Mononuclear cell (primary cell): ENCODE measurements around the gene CLASP1. TPM values are rescaled to one million over a fixed set of nuclear protein-coding genes. Genes with fewer than 3 reads are reported as not detected.
"Not testable (repeated sequence)": the region's sequence is repeated elsewhere in the genome, so short reads cannot be mapped to it uniquely, and the experiment has no call there.

Source experiments
- H3K27me3 ChIP-seq: 2 replicates; pipeline ENCODE4 v1.6.0; 2011; ENCODE audit warnings: low read length, control low read depth; ENCODE audit not compliant: insufficient read depth
- H3K4me1 ChIP-seq: 2 replicates; pipeline ENCODE4 v1.5.1; 2011; ENCODE audit warnings: mild to moderate bottlenecking, low read length, control low read depth; ENCODE audit not compliant: insufficient read depth
- H3K4me3 ChIP-seq: 2 replicates; pipeline ENCODE4 v1.5.1; 2011; ENCODE audit warnings: mild to moderate bottlenecking, low read length, moderate library complexity
- H3K9me3 ChIP-seq: 2 replicates; pipeline ENCODE4 v1.5.1; 2011; ENCODE audit warnings: low read depth, mild to moderate bottlenecking, control low read depth, low read length
- total RNA-seq: library from RNA; depleted of rRNA; stranded (reverse); fragments of >200 nt; gene quantifications from one replicate; pipeline ENCODE4 v1.2.3, GENCODE V29; 2012

CLASP1 gene
- total RNA-seq, 1 donor, result 74.6 TPM

DNA sequence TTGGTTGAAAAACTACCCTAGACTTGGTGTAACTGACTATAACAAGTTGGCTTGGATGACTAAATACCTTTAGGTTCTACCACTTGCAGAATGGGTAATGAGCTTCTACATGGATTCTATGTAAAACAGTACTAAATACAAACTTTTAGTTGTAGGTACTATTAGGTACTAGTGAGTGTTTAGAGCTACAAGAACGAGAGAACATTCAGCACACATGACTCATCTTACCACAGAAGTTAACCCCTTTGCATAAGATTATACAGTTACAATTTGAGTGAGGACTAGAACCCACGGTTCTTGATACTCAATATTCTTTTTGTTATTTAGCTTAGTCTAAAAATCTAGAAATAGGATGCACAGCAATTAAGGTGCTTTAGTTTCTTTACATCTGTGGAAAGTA is 262.6 kb downstream of the CLASP1 start:
- Histone ChIP-seq H3K27me3 (no peaks in the 10 kb centered on the region), H3K9me3 (no peaks in the 10 kb centered on the region), H3K4me3 (no peak overlapping the region), H3K4me1 (no peaks in the 10 kb centered on the region)

DNA sequence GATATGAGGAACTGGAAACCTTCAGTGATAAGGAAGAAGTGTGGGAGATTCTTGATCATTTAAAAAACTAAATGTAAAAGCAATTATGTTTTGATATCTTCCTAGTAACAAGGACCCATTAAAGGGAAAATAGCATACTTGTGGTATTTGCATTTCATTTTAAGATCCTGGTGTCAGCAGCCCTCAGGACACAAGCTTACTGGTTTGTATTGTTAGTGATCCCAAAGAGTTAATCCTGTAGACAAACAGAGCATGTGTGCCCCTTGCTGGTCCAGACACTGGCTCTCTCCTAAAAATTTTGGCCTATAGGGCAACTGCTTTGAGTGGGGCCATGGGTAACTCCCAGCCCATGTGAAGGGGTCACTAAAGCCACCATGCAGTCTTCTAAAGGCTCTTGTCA is 263.2 kb downstream of the CLASP1 start:
- no peaks in the 10 kb centered on the region for H3K4me1 ChIP-seq
- H3K9me3 ChIP-seq, result no peaks in the 10 kb centered on the region
- no peaks in the 10 kb centered on the region for H3K27me3 ChIP-seq
- no peak overlapping the region for H3K4me3 ChIP-seq

DNA sequence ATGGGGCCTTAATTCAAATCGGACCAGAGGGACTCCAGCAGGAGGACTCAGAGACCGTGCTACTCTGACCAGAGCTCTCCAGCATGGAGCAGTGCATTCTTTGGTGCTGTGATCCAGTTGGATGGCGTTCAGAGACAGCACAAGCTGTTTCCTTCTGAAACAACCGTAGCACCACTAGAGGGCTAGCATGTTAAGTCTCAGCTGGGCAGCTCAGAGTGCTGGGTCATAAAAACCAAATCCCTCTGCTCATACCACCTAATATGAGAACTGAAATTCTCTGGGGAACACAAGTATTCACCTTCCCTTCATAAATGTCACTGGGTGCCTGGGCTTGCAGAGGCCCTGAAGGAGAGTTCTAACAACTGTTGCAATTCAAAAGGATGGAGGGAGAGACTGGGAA is 266.5 kb downstream of the CLASP1 start:
- no peaks in the 10 kb centered on the region for H3K27me3 ChIP-seq
- no peak overlapping the region for H3K4me3 ChIP-seq
- H3K4me1 ChIP-seq, result no peaks in the 10 kb centered on the region
- H3K9me3 ChIP-seq, result no peaks in the 10 kb centered on the region

DNA sequence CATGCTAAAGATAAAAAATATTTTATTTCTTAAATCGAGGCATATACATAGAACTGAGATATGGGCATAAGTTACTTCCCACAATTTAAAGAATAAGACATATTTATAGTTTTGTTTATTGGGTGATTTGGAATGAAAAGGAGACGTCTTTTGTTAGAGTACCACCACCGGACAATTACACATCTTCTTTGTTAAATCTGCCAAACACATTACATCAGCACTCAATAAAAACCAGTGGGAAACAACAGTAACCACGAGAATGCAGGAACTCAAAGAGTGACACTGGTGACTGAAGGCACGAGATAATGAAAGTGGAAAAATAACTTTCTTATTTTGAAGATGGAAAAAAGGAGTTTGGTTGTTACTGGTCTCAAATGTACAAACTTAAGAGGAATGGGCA is 271.6 kb downstream of the CLASP1 start:
- Histone ChIP-seq H3K4me3 (no peak overlapping the region), H3K27me3 (no peaks in the 10 kb centered on the region), H3K4me1 (no peaks in the 10 kb centered on the region), H3K9me3 (no peaks in the 10 kb centered on the region)

DNA sequence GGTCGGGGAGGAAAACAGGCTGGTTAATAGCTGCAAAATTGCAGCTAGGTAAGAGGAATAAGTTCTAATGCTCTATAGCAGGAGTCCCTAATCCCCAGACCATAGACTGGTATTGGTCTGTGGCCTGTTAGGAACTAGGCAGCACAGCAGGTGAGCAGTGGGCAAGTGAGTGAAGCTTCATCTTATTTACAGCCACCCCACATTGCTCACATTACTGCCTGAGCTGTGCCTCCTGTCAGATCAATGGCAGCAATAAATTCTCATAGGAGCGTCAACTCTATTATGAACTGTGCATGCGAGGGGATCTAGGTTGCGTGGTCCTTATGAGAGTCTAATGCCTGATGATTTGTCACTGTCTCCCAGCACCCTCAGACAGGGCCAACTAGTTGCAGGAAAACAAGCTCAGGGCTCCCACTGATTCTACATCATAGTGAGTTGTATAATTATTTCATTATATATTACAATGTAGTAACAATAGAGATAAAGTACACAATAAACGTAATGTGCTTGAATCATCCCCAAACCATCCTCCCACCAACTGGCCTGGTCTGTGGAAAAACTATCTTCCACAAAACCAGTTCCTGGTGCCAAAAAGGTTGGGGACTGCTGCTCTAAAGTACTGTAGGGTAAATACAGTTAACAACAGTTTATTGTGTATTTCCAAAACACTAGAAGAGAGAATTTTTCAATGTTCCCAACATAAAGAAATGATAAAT is 272.6 kb downstream of the CLASP1 start:
- H3K4me3 ChIP-seq, result no peak overlapping the region
- H3K27me3 ChIP-seq, result no peaks in the 10 kb centered on the region
- H3K4me1 ChIP-seq, result no peaks in the 10 kb centered on the region
- no peaks in the 10 kb centered on the region for H3K9me3 ChIP-seq

DNA sequence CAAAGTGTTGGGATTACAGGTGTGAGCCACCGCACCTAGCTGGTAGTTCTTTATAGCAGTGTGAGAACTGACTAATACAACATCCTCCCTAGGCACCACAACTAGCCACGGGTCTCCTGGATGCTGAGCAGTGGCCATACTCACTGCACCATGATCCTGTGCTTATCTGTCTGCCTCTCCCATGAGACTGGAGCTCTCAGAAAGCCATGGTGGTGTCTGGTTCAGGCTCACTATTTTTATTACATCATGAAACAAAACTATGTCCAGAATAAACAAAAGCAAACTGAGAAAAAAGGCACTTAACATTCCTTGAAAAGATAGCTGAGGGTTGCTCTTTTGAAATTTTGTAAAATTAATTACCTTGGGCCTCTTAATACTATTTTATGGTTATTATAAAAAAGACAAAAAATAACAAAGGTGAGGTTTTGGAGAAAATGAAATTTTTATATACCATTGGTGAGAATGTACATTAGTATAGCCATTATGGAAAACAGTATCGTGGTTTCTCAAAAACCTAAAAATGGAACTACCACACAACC is 273.6 kb downstream of the CLASP1 start:
- no peak overlapping the region for H3K4me3 ChIP-seq
- no peaks in the 10 kb centered on the region for H3K9me3 ChIP-seq
- no peaks in the 10 kb centered on the region for H3K27me3 ChIP-seq
- no peaks in the 10 kb centered on the region for H3K4me1 ChIP-seq

DNA sequence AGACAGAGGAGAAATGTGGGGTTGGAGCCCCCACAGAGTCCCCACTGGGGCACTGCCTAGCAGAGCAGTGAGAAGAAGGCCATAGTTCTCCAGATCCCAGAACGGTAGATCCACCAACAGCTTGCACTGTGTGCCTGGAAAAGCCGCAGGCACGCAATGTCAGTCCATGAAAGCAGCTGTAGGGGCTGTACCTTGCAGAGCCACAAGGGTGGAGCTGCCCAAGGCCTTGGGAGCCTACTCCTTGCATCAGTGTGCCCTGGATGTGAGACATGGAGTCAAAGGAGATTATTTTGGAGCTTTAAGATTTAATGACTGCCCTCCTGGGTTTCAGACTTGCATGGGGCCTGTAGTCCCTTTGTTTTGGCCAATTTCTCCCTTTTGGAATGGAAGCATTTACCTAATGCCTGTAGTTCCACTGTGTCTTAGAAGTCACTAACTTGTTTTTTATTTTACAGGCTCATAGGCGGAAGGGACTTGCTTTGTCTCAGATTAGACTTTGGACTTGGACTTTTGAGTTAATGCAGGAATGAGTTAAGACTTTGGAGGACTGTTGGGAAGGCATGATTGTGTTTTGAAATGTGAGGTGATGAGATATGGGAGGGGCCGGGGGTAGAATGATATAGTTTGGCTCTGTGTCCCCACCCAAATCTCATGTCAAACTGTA is 274.7 kb downstream of the CLASP1 start:
- H3K27me3 ChIP-seq, H3K9me3 ChIP-seq, H3K4me1 ChIP-seq, H3K4me3 ChIP-seq: not testable (repeated sequence)

DNA sequence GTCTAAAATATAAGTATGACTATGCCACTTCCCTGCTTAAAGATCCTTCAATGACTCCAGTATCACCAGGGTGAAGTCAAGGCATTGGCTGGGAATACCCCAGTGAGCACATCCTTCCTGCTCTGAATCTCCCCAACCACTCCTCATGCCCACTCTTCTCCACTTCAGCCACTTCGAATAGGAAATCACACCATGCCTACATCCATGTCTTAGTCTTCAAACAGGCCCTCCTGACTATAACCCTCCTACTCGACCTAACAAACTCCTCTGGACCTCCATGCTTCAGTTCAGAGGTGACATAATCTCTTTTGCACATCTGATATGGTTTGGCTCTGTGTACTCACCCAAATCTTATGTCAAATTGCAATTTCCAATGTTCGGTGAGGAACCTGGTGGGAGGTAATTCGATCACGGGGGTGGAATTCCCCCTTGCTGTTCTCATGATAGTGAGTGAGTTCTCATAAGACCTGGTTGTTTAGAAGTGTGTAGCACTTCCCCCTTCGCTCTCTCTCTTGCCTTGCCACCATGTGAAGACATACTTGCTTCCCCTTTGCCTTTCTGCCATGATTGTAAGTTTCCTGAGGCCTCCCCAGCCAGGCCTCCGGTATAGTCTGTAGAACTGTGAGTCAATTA is 276.4 kb downstream of the CLASP1 start:
- Histone ChIP-seq H3K4me1 (no peaks in the 10 kb centered on the region), H3K9me3 (no peaks in the 10 kb centered on the region), H3K27me3 (no peaks in the 10 kb centered on the region), H3K4me3 (no peak overlapping the region)

DNA sequence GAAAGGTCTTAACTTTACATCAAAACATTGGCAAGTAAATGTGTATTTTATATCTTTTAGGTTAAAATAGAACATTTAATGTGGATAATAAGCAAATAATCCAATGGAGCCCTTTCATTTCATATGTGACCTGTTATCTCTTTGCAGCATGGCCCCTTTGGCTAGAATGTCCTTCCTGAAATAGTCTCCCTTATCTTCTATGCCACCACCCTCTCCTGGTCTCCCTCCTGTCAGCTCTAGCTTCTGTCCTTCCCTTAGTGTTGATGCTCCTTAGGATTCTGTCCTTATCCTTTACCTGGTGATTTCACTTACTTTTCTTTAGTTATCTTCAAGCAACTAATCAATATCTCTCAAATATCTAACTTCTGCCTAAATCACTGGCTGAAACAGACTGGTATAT is 277.2 kb downstream of the CLASP1 start:
- Histone ChIP-seq H3K9me3 (no peaks in the 10 kb centered on the region), H3K4me1 (no peaks in the 10 kb centered on the region), H3K27me3 (no peaks in the 10 kb centered on the region), H3K4me3 (no peak overlapping the region)

DNA sequence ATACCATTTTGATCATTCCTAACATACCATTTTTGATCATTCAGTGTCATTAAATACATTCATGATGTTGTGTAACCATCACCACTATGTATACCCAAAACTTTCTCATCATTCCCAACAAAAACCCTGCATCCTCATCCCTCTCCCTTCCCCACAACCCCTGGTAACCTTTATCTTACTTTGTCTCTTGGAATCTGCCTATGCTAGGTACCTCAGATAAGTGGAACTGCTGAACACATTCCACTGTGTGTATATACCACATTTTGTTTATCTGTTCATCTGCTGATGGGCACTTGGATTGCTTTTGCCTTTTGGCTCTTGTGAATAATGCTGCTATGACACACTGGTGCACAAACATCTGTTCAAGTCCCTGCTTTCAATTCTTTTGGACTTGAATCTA is 280.4 kb downstream of the CLASP1 start:
- Histone ChIP-seq H3K9me3 (no peaks in the 10 kb centered on the region), H3K27me3 (no peaks in the 10 kb centered on the region), H3K4me1 (no peaks in the 10 kb centered on the region), H3K4me3 (no peak overlapping the region)

DNA sequence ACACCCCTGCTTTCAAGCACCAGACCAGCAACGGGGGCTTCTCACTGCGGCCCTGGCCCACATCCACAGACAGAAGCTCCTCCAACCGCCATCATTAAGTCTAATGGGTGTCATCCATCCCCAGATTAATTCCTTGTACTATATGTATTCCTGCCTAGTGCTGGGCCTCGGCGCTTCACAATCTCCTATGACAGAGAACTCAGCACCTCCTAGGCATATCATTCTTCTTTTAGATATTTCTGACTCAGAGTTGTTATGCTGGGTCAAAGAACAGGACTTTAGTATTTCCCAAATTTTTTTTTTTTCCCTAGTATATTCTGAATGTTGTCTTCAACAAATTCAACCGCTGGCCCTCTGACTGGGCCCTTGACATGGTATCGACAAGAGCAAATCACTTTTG is 281.1 kb downstream of the CLASP1 start:
- H3K4me1 ChIP-seq, result no peaks in the 10 kb centered on the region
- H3K9me3 ChIP-seq, result no peaks in the 10 kb centered on the region
- no peaks in the 10 kb centered on the region for H3K27me3 ChIP-seq
- no peak overlapping the region for H3K4me3 ChIP-seq

DNA sequence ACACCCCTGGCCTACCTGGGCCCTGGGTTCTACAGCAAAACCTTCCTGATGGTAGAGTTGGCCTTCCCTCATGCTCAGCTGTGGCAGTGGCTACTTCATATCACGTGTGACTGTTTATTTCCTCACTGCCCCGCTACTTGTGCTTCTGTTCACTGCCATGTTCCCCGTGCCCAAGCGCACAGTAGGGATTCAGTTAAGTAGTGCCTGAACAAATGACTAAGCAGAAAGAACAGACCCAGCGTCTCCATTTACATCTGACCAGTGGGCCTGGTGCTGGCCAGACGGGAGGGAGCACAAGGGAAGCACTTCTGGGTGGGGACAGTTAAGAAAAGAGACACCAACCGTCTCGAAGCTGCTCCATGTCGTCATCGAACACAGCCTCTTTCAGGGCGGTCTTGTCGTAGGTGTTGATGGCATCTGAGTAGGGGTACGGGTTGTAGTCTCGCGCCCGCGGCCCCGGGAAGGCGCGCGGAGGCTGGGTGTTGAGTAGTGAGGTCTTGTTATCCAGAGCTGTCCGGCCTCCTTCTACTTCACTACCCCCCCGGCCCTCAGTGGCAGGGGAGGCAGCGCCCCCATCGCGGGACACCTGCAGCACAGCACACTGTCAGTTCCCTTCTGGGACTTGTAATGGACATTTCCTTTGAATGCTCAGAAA is 281.9 kb downstream of the CLASP1 start:
- H3K4me3 ChIP-seq, result no peak overlapping the region
- H3K27me3 ChIP-seq, result no peaks in the 10 kb centered on the region
- no peaks in the 10 kb centered on the region for H3K4me1 ChIP-seq
- no peaks in the 10 kb centered on the region for H3K9me3 ChIP-seq

DNA sequence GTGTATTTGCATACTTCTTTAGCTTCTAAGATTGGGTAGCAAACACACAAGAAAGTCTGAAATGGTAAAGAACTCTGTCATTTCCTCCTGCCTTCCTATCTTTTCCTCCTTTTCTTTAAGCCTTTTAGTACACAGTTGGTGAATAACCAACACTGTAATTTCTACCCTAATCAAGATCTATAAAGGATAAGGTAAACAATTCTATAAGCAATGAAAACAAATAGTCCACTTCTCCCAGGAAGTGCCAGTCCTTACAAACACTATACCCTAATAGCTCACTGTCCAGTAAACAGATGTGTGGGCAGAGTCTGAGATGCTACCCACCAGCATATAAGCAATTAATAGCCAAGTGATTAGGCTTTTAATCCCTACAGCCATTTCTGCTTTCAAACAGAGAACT is 283.2 kb downstream of the CLASP1 start:
- H3K27me3 ChIP-seq, result no peaks in the 10 kb centered on the region
- H3K4me3 ChIP-seq, result no peak overlapping the region
- H3K4me1 ChIP-seq, result no peaks in the 10 kb centered on the region
- no peaks in the 10 kb centered on the region for H3K9me3 ChIP-seq

DNA sequence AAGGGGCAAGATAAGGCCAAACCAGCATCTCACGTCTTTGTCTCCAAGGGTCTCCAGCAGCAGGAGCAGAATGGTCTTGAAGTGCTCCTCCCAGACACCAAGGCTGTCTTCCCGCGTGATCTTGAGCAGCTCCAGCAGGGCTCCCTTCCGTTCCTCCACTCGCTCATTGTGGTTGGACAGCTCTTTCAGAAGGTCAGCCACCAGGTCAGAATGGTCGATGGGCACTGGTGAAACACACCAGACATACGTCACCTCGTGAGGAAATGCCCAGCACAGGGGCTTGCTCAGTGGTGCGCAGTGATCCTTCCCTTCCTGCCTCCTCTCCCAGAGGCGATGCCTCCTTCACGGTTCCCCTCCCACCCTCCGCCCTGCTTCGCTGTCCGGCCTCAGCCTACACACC is 284.2 kb downstream of the CLASP1 start:
- Histone ChIP-seq H3K27me3 (no peaks in the 10 kb centered on the region), H3K4me1 (no peaks in the 10 kb centered on the region), H3K4me3 (no peak overlapping the region), H3K9me3 (no peaks in the 10 kb centered on the region)
